Gastrocnemius medialis (tissue), 4 donors: Measurements from ENCODE around the gene TRAPPC2. TPM values are rescaled to one million over a fixed set of nuclear protein-coding genes. Genes with fewer than 3 reads are reported as not detected.

ENCODE experiments used
- ATAC-seq, 2 donors: fragments of 150-250 bp; one replicate each; pipeline ENCODE4 v1.9.1; 2016
- DNase-seq, 2 donors: peaks; one replicate each; pipeline ENCODE4 v3.0.0-alpha.2; 2019
- H3K27ac ChIP-seq, 4 donors: fragments of 200-600 bp; sonication (generic); 1 replicate in 1 of 4; 2 replicates in 3 of 4; pipeline ENCODE4 v1.5.1; 2016 to 2018; ENCODE audit warnings: mild to moderate bottlenecking in 2 of 4, moderate library complexity in 1 of 4
- H3K27me3 ChIP-seq, 3 donors: fragments of 200-600 bp; sonication (generic) in 2 of 3; 1 replicate in 1 of 3; 2 replicates in 2 of 3; pipeline versions ENCODE4 v1.5.1 to v1.6.0; 2016 to 2019; ENCODE audit warnings: mild to moderate bottlenecking in 1 of 3, moderate library complexity in 1 of 3
- H3K36me3 ChIP-seq, 2 donors: fragments of 200-600 bp; sonication (generic) in 1 of 2; one replicate each; pipeline ENCODE4 v1.5.1; 2017 to 2018
- H3K4me1 ChIP-seq, 2 donors: fragments of 200-600 bp; sonication (generic) in 1 of 2; one replicate each; pipeline ENCODE4 v1.5.1; 2016 to 2017; ENCODE audit warnings: mild to moderate bottlenecking in 2 of 2
- H3K4me3 ChIP-seq, 4 donors: fragments of 200-600 bp; sonication (generic) in 3 of 4; 1 replicate in 1 of 4; 2 replicates in 3 of 4; pipeline ENCODE4 v1.5.1; 2016 to 2019; ENCODE audit warnings: mild to moderate bottlenecking in 2 of 4
- H3K9me3 ChIP-seq, 3 donors: fragments of 200-600 bp; sonication (generic) in 2 of 3; 1 replicate in 1 of 3; 2 replicates in 2 of 3; pipeline ENCODE4 v1.5.1; 2016 to 2019
- POLR2A ChIP-seq, 2 donors: fragments of 450-650 bp; IDR thresholded peaks; one replicate each; pipeline ENCODE4 v1.6.1; 2017; ENCODE audit warnings: antibody characterized with exemption in 2 of 2, mild to moderate bottlenecking in 2 of 2, moderate library complexity in 2 of 2
- in situ Hi-C, 4 donors: fragments of 200-750 bp; cut with MboI; loops; one replicate each; pipeline versions ENCODE4 v1.15.0 to v1.8.0; 2017; ENCODE audit warnings: low sequenced_read_pairs in 4 of 4
- intact Hi-C: fragments of 100-400 bp; cut with DNase I; formaldehyde crosslinking; loops from one replicate; pipeline ENCODE4 v1.15.1; 2023; ENCODE audit warnings: low total_unique reads
- total RNA-seq, 4 donors: library from RNA; depleted of rRNA; stranded (reverse); fragments of >200 nt; gene quantifications; one replicate each; pipeline versions ENCODE4 v1.1.0 to v1.2.3, GENCODE V29; 2016
- TF ChIP-seq, protein P1 (sequence below), 5 experiments: fragments of 450-650 bp in 3 of 5; fragments of 200-600 bp in 2 of 5; sonication (generic) in 2 of 5; IDR thresholded peaks in 4 of 5; conservative IDR thresholded peaks in 1 of 5; 1 replicate in 4 of 5; 2 replicates in 1 of 5; pipeline ENCODE4 v1.5.1; 2016 to 2019; ENCODE audit warnings: antibody characterized with exemption in 5 of 5, mild to moderate bottlenecking in 3 of 5, moderate library complexity in 3 of 5

Gene TRAPPC2
- total RNA-seq, 4 donors from 2014 or later, result 1.4 to 4.3 (median 2.9) TPM

GRCh38 chrX:13759152-13759718 lies 24.8 kb upstream of the TRAPPC2 start:
- intact Hi-C loops, result no loop called here
- no peaks in the 10 kb centered on the region for H3K4me1 ChIP-seq
- peaks cover 0 to 25% of the 10 kb centered on the region in 2 donors for H3K36me3 ChIP-seq
- no peaks in the 10 kb centered on the region for H3K9me3 ChIP-seq
- TF ChIP-seq POLR2A (IDR thresholded peaks at IDR 0.05), result no peak
- TF ChIP-seq, protein P1, sequence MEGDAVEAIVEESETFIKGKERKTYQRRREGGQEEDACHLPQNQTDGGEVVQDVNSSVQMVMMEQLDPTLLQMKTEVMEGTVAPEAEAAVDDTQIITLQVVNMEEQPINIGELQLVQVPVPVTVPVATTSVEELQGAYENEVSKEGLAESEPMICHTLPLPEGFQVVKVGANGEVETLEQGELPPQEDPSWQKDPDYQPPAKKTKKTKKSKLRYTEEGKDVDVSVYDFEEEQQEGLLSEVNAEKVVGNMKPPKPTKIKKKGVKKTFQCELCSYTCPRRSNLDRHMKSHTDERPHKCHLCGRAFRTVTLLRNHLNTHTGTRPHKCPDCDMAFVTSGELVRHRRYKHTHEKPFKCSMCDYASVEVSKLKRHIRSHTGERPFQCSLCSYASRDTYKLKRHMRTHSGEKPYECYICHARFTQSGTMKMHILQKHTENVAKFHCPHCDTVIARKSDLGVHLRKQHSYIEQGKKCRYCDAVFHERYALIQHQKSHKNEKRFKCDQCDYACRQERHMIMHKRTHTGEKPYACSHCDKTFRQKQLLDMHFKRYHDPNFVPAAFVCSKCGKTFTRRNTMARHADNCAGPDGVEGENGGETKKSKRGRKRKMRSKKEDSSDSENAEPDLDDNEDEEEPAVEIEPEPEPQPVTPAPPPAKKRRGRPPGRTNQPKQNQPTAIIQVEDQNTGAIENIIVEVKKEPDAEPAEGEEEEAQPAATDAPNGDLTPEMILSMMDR (IDR thresholded peaks at IDR 0.05 in 4 of 5, conservative IDR thresholded peaks at IDR 0.05 in 1 of 5), result no peak
- H3K27ac ChIP-seq, result no peak overlapping the region
- in situ Hi-C loops, result no loop called here
- ATAC-seq (no peak), DNase-seq (no peak)
- H3K27me3 ChIP-seq, result no peaks in the 10 kb centered on the region
- no peak overlapping the region for H3K4me3 ChIP-seq

DNA sequence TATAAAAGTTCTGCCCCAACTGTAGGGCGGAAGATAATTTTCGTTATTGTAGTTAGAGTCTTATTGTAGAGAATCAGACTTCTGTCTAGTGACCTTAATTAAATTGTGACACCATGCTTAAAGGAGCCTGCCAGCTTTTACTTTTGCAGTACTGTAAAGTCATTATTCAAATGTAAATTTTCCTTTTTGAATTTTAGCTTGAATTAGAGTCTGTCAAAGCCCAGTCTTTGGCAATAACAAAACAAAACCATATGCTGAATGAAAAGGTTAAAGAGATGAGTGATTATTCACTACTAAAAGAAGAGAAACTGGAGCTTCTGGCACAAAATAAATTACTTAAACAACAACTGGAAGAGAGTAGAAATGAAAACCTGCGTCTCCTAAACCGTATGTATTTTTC lies 22.0 kb upstream of the TRAPPC2 start:
- H3K36me3 ChIP-seq, result peaks cover 0 to 30% of the 10 kb centered on the region in 2 donors
- no peak for DNase-seq
- no peak overlapping the region for H3K4me3 ChIP-seq

GRCh38 chrX:13755254-13755653 lies 20.8 kb upstream of the TRAPPC2 start:
- no peak for ATAC-seq
- no peak for DNase-seq
- H3K4me1 ChIP-seq, result no peaks in the 10 kb centered on the region
- no peak overlapping the region for H3K4me3 ChIP-seq
- no peaks in the 10 kb centered on the region for H3K27me3 ChIP-seq
- TF ChIP-seq POLR2A (IDR thresholded peaks at IDR 0.05), result no peak
- TF ChIP-seq, protein P1 (IDR thresholded peaks at IDR 0.05 in 4 of 5, conservative IDR thresholded peaks at IDR 0.05 in 1 of 5), result no peak
- H3K27ac ChIP-seq, result no peak overlapping the region
- intact Hi-C loops, result no loop called here
- H3K36me3 ChIP-seq, result peaks cover 0 to 34% of the 10 kb centered on the region in 2 donors
- in situ Hi-C loops, result no loop called here
- no peaks in the 10 kb centered on the region for H3K9me3 ChIP-seq

More for the DNA sequence above, 22.0 kb upstream of the TRAPPC2 start:
- Histone ChIP-seq H3K9me3 (no peaks in the 10 kb centered on the region), H3K27ac (no peak overlapping the region), H3K4me1 (no peaks in the 10 kb centered on the region), H3K27me3 (no peaks in the 10 kb centered on the region)
- no peak for ATAC-seq
- TF ChIP-seq, protein P1 (IDR thresholded peaks at IDR 0.05 in 4 of 5, conservative IDR thresholded peaks at IDR 0.05 in 1 of 5), result no peak
- no peak for TF ChIP-seq POLR2A (IDR thresholded peaks at IDR 0.05)
- intact Hi-C loops (no loop called here), in situ Hi-C loops (no loop called here)

GRCh38 chrX:13754765-13755164 lies 20.3 kb upstream of the TRAPPC2 start:
- DNase-seq (no peak), ATAC-seq (no peak)
- H3K4me3 ChIP-seq, result no peak overlapping the region
- no peaks in the 10 kb centered on the region for H3K9me3 ChIP-seq
- TF ChIP-seq, protein P1 (IDR thresholded peaks at IDR 0.05 in 4 of 5, conservative IDR thresholded peaks at IDR 0.05 in 1 of 5), result no peak
- no peak for TF ChIP-seq POLR2A (IDR thresholded peaks at IDR 0.05)
- intact Hi-C loops (no loop called here), in situ Hi-C loops (no loop called here)
- no peaks in the 10 kb centered on the region for H3K27me3 ChIP-seq
- peaks cover 0 to 29% of the 10 kb centered on the region in 2 donors for H3K36me3 ChIP-seq
- no peaks in the 10 kb centered on the region for H3K4me1 ChIP-seq
- H3K27ac ChIP-seq, result no peak overlapping the region

GRCh38 chrX:13752646-13753045 lies 18.2 kb upstream of the TRAPPC2 start:
- Histone ChIP-seq H3K27me3 (no peaks in the 10 kb centered on the region), H3K9me3 (no peaks in the 10 kb centered on the region), H3K4me3 (no peak overlapping the region), H3K36me3 (peaks cover 0 to 22% of the 10 kb centered on the region in 2 donors), H3K4me1 (no peaks in the 10 kb centered on the region), H3K27ac (no peak overlapping the region)
- intact Hi-C loops (no loop called here), in situ Hi-C loops (no loop called here)
- peak in 1 of 2 donors; percentile 53 for ATAC-seq
- DNase-seq, result no peak
- no peak for TF ChIP-seq POLR2A (IDR thresholded peaks at IDR 0.05)
- TF ChIP-seq, protein P1 (IDR thresholded peaks at IDR 0.05 in 4 of 5, conservative IDR thresholded peaks at IDR 0.05 in 1 of 5), result no peak
